GM23338 (cell line): Measurements from ENCODE around the gene ARFIP1. TPM values are rescaled to one million over a fixed set of nuclear protein-coding genes. Genes with fewer than 3 reads are reported as not detected.

ENCODE experiments used
- ATAC-seq: fragments of 200-7000 bp; cut with Tn5 transposase; 3 replicates; pipeline ENCODE4 v1.9.1; 2020
- DNase-seq: peaks from one replicate; pipeline ENCODE4 v3.0.0-alpha.2; 2015; ENCODE audit warnings: low spot score
- H2AFZ ChIP-seq: fragments of 200-600 bp; sonication (generic); 2 replicates; pipeline ENCODE4 v1.8.0; 2016; ENCODE audit warnings: antibody characterized with exemption, mild to moderate bottlenecking, moderate library complexity
- H3F3A ChIP-seq: fragments of 200-600 bp; sonication (generic); replicated peaks from 2 replicates; pipeline ENCODE4 v1.8.0; 2017; ENCODE audit warnings: antibody characterized with exemption, mixed run types, low read depth
- H3K27ac ChIP-seq: fragments of 200-600 bp; sonication (generic); 2 replicates; pipeline ENCODE4 v1.6.1; 2016; ENCODE audit warnings: low read depth
- H3K27me3 ChIP-seq: fragments of 200-600 bp; sonication (generic); 2 replicates; pipeline ENCODE4 v1.8.0; 2016; ENCODE audit warnings: mild to moderate bottlenecking, mixed run types, moderate library complexity; ENCODE audit not compliant: insufficient read depth
- H3K36me3 ChIP-seq: fragments of 200-600 bp; sonication (generic); 2 replicates; pipeline ENCODE4 v1.8.0; 2016; ENCODE audit warnings: mild to moderate bottlenecking; ENCODE audit not compliant: insufficient read depth
- H3K4me1 ChIP-seq: fragments of 200-600 bp; sonication (generic); 2 replicates; pipeline ENCODE4 v1.8.0; 2016; ENCODE audit warnings: mild to moderate bottlenecking, moderate library complexity; ENCODE audit not compliant: insufficient read depth
- H3K4me2 ChIP-seq: fragments of 200-600 bp; sonication (generic); 2 replicates; pipeline ENCODE4 v1.7.1; 2017; ENCODE audit warnings: mixed run types
- H3K4me3 ChIP-seq: fragments of 200-600 bp; sonication (generic); 2 replicates; pipeline ENCODE4 v1.6.1; 2016; ENCODE audit warnings: mixed run types
- H3K79me2 ChIP-seq: fragments of 200-600 bp; sonication (generic); replicated peaks from 2 replicates; pipeline ENCODE4 v1.8.0; 2017; ENCODE audit warnings: mild to moderate bottlenecking; ENCODE audit not compliant: insufficient read depth
- H3K9me2 ChIP-seq: fragments of 200-600 bp; sonication (generic); 2 replicates; pipeline ENCODE4 v1.8.0; 2017; ENCODE audit not compliant: insufficient read depth
- H4K20me1 ChIP-seq: fragments of 200-600 bp; sonication (generic); replicated peaks from 2 replicates; pipeline ENCODE4 v1.8.0; 2017; ENCODE audit warnings: mild to moderate bottlenecking; ENCODE audit not compliant: insufficient read depth
- H3K27ac Mint-ChIP-seq: 2 replicates; pipeline ENCODE4 v1.8.0; 2020; ENCODE audit warnings: inconsistent platforms, mild to moderate bottlenecking, moderate library complexity, mixed read lengths
- H3K27me3 Mint-ChIP-seq: 3 replicates; pipeline ENCODE4 v1.8.0; 2022; ENCODE audit warnings: low read depth, mild to moderate bottlenecking, moderate library complexity, mixed read lengths, inconsistent platforms; ENCODE audit not compliant: insufficient read depth, poor library complexity
- H3K36me3 Mint-ChIP-seq: 3 replicates; pipeline ENCODE4 v1.8.0; 2021; ENCODE audit warnings: low read depth, mild to moderate bottlenecking, inconsistent platforms, moderate library complexity, mixed read lengths
- H3K4me1 Mint-ChIP-seq: 3 replicates; pipeline ENCODE4 v1.8.0; 2020; ENCODE audit warnings: mild to moderate bottlenecking, inconsistent platforms, mixed read lengths
- H3K4me3 Mint-ChIP-seq: 3 replicates; pipeline ENCODE4 v1.8.0; 2021; ENCODE audit warnings: moderate library complexity, mild to moderate bottlenecking, inconsistent platforms, mixed read lengths
- H3K9me3 Mint-ChIP-seq: 3 replicates; pipeline ENCODE4 v1.8.0; 2020; ENCODE audit warnings: moderate library complexity, mild to moderate bottlenecking, inconsistent platforms, mixed read lengths
- JUNB ChIP-seq: IDR thresholded peaks from one replicate; pipeline ENCODE4 v1.6.1; 2016; ENCODE audit warnings: antibody characterized with exemption; ENCODE audit not compliant: unreplicated experiment
- STAT1 ChIP-seq: IDR thresholded peaks from one replicate; pipeline ENCODE4 v1.6.1; 2016; ENCODE audit warnings: antibody characterized with exemption; ENCODE audit not compliant: unreplicated experiment
- polyA plus RNA-seq: library from polyadenylated mRNA; unstranded; fragments of >200 nt; fragmentation: Nextera tagmentation; extraction: Ambion mirVana; gene quantifications from 2 replicates; pipeline ENCODE4 v1.2.1, GENCODE V29; 2016
- total RNA-seq: library from RNA; depleted of rRNA; stranded (reverse); fragments of >200 nt; shearing (Covaris generic); gene quantifications from 2 replicates; pipeline ENCODE4 v1.2.3, GENCODE V29; 2014
- TF ChIP-seq, protein P1 (sequence below), 2 experiments: fragments of 200-600 bp in 1 of 2; sonication (generic) in 1 of 2; conservative IDR thresholded peaks; 2 replicates each; pipeline versions ENCODE4 v1.5.1 to v1.6.1; 2016 to 2017; ENCODE audit warnings: antibody characterized with exemption in 2 of 2, low read depth in 2 of 2, mild to moderate bottlenecking in 2 of 2, moderate library complexity in 1 of 2
- TF ChIP-seq, protein P2 (sequence below): IDR thresholded peaks from one replicate; pipeline ENCODE4 v1.6.1; 2018; ENCODE audit warnings: antibody characterized with exemption; ENCODE audit not compliant: unreplicated experiment
- TF ChIP-seq, protein P3 (sequence below): IDR thresholded peaks from 2 replicates; pipeline ENCODE4 v1.6.1; 2016; ENCODE audit warnings: antibody characterized with exemption

The ARFIP1 gene
- total and polyA plus RNA-seq, 2 experiments from 2014 or later: 46.0 to 49.6 TPM

DNA sequence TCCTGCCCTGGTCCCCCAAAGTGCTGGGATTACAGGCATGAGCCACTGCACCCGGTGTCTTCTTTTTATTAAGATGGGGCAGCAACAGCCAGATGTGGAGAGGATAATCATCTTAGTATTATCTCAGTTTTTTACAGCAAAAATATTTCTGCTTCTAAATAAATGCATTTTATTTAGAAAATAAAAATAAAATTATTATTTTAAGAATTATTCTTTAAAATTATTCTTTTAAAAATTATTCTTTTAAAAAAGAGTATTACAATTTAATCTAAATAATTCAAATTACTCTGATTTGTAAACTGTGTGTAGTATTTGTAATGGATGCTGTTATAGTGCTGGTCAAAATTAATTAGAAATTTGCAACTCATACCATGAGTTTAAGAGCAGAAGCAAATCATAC is 67.6 kb downstream of the ARFIP1 start (continued):
- TF ChIP-seq, protein P1, sequence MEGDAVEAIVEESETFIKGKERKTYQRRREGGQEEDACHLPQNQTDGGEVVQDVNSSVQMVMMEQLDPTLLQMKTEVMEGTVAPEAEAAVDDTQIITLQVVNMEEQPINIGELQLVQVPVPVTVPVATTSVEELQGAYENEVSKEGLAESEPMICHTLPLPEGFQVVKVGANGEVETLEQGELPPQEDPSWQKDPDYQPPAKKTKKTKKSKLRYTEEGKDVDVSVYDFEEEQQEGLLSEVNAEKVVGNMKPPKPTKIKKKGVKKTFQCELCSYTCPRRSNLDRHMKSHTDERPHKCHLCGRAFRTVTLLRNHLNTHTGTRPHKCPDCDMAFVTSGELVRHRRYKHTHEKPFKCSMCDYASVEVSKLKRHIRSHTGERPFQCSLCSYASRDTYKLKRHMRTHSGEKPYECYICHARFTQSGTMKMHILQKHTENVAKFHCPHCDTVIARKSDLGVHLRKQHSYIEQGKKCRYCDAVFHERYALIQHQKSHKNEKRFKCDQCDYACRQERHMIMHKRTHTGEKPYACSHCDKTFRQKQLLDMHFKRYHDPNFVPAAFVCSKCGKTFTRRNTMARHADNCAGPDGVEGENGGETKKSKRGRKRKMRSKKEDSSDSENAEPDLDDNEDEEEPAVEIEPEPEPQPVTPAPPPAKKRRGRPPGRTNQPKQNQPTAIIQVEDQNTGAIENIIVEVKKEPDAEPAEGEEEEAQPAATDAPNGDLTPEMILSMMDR (conservative IDR thresholded peaks at IDR 0.05; ENCODE audit: low read depth in 2 of 2): no peak
- TF ChIP-seq JUNB: no peak
- TF ChIP-seq, protein P2, sequence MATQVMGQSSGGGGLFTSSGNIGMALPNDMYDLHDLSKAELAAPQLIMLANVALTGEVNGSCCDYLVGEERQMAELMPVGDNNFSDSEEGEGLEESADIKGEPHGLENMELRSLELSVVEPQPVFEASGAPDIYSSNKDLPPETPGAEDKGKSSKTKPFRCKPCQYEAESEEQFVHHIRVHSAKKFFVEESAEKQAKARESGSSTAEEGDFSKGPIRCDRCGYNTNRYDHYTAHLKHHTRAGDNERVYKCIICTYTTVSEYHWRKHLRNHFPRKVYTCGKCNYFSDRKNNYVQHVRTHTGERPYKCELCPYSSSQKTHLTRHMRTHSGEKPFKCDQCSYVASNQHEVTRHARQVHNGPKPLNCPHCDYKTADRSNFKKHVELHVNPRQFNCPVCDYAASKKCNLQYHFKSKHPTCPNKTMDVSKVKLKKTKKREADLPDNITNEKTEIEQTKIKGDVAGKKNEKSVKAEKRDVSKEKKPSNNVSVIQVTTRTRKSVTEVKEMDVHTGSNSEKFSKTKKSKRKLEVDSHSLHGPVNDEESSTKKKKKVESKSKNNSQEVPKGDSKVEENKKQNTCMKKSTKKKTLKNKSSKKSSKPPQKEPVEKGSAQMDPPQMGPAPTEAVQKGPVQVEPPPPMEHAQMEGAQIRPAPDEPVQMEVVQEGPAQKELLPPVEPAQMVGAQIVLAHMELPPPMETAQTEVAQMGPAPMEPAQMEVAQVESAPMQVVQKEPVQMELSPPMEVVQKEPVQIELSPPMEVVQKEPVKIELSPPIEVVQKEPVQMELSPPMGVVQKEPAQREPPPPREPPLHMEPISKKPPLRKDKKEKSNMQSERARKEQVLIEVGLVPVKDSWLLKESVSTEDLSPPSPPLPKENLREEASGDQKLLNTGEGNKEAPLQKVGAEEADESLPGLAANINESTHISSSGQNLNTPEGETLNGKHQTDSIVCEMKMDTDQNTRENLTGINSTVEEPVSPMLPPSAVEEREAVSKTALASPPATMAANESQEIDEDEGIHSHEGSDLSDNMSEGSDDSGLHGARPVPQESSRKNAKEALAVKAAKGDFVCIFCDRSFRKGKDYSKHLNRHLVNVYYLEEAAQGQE: no peak
- TF ChIP-seq, protein P3, sequence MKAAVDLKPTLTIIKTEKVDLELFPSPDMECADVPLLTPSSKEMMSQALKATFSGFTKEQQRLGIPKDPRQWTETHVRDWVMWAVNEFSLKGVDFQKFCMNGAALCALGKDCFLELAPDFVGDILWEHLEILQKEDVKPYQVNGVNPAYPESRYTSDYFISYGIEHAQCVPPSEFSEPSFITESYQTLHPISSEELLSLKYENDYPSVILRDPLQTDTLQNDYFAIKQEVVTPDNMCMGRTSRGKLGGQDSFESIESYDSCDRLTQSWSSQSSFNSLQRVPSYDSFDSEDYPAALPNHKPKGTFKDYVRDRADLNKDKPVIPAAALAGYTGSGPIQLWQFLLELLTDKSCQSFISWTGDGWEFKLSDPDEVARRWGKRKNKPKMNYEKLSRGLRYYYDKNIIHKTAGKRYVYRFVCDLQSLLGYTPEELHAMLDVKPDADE: no peak

DNA sequence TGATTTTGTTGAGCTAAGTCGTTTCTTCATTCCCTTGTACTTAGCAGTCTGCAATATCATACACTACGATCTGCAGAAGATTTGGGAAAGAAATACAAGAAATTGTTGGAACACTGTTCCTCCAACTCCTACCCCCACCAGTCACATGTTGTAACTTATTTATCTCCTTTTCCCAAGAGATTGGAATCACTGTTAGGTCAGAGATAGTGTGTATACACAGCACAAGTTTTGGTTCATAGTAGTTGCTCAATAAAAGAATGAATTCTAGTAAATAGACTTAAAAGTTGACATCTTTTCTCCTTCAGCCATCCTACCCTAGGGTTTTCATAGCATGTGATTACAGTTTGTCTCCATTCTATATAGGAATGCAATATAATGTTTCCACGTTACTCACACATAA is 68.8 kb downstream of the ARFIP1 start:
- peaks cover 15% of the 10 kb centered on the region for H3K36me3 Mint-ChIP-seq
- Histone ChIP-seq H3K36me3 (peaks cover 5% of the 10 kb centered on the region; the same call in 1 of the 2 replicates), H3F3A (peaks cover 6% of the 10 kb centered on the region; the same call in 1 of the 2 replicates), H2AFZ (no peak overlapping the region), H3K79me2 (peaks cover 28% of the 10 kb centered on the region), H3K27me3 (no peaks in the 10 kb centered on the region), H4K20me1 (no peaks in the 10 kb centered on the region), H3K4me1 (peaks cover 48% of the 10 kb centered on the region), H3K4me3 (no peak overlapping the region), H3K9me2 (no peaks in the 10 kb centered on the region), H3K27ac (peak overlapping the region; percentile 33; the same call in 1 of the 2 replicates), H3K4me2 (no peak overlapping the region)
- no peaks in the 10 kb centered on the region for H3K27me3 Mint-ChIP-seq
- peaks cover 43% of the 10 kb centered on the region for H3K4me1 Mint-ChIP-seq
- TF ChIP-seq, protein P2: no peak
- no peak for TF ChIP-seq STAT1
- H3K9me3 Mint-ChIP-seq: peaks cover 9% of the 10 kb centered on the region
- DNase-seq (no peak), ATAC-seq (no peak)
- H3K27ac Mint-ChIP-seq: peak overlapping the region; percentile 44
- H3K4me3 Mint-ChIP-seq: no peak overlapping the region
